ENCODE data around the gene KCNC1. TPM values are rescaled to one million over a fixed set of nuclear protein-coding genes. Genes with fewer than 3 reads are reported as not detected.

Gene KCNC1
- total and polyA plus RNA-seq, 9 of the 15 experiments (the other 6 are each of a cell fraction or from before 2014, with no cell fraction given) = 0.05 to 0.08 TPM; not detected in 7

DNA sequence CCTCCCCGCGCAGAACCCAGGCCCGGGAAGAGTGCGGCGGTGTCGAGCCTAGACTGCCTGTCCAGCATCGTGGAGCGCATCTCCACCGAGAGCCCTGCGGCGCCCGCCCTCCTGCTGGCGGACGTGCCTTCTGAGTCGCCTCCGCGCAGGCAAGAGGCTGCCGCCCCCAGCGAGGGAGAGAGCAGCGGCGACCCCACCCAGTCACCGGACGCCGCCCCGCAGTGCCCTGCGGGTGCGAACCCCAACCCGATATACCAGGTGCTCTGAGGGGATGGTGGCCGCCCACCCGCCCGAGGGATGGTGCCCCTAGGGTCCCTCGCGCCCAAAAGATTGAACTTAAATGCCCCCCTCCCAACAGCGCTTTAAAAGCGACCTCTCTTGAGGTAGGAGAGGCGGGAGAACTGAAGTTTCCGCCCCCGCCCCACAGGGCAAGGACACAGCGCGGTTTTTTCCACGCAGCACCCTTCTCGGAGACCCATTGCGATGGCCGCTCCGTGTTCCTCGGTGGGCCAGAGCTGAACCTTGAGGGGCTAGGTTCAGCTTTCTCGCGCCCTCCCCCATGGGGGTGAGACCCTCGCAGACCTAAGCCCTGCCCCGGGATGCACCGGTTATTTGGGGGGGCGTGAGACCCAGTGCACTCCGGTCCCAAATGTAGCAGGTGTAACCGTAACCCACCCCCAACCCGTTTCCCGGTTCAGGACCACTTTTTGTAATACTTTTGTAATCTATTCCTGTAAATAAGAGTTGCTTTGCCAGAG lies 13.2 kb upstream of the KCNC1 start:
- no TSS peak for BruUV-seq (replicated peaks)
- in situ Hi-C loops (cut with MboI) = loop anchor here (10.0 kb wide), 1 partner anchor 117 kb away; no protein-coding TSS in a partner anchor
- no peak overlapping the region for H2AFZ ChIP-seq (ENCODE audit: low read depth, low read length)
- no peaks in the 10 kb centered on the region for H3K36me3 ChIP-seq (ENCODE audit: control insufficient read depth, insufficient read depth, low read length)
- no peaks in the 10 kb centered on the region for H3K79me2 ChIP-seq (ENCODE audit: control insufficient read depth, insufficient read depth, low read length)
- no peak overlapping the region for H3K4me3 ChIP-seq
- 33% methylated on average over 43 of the region's 56 CpGs for WGBS (ENCODE audit: insufficient coverage, low coverage, missing lambda C conversion rate)
- H3K27me3 ChIP-seq (ENCODE audit: control insufficient read depth in 2 of 2, insufficient read depth in 2 of 2, low read length in 2 of 2) = peaks cover 0 to 30% of the 10 kb centered on the region in 2 experiments; a peak in 2 of 5 replicates
- H3K9ac ChIP-seq (ENCODE audit: insufficient read depth in 1 of 2, low read depth in 2 of 2, low read length in 2 of 2) = no peak overlapping the region
- ATAC-seq (no peak), DNase-seq (ENCODE audit: extremely low read depth in 1 of 4, low spot score in 3 of 4) (no peak), FAIRE-seq (no peak)
- H3K9me3 ChIP-seq (replicated peaks; ENCODE audit: control insufficient read depth, insufficient read depth, low read depth, low read length) = no peaks in the 10 kb centered on the region
- ChIA-PET CTCF (ENCODE audit: low intra/inter-chr PET ratio) (no interaction called here), POLR2A (interaction anchor here (1.1 kb wide), 1 partner anchor 24 kb away, joined by 4 read pairs; no protein-coding TSS in a partner anchor)
- H3K9me1 ChIP-seq (ENCODE audit: control insufficient read depth, insufficient read depth, low read length) = no peaks in the 10 kb centered on the region
- no peaks in the 10 kb centered on the region for H4K20me1 ChIP-seq (replicated peaks; ENCODE audit: control insufficient read depth, insufficient read depth, low read length)
- H3K4me1 ChIP-seq (replicated peaks in 1 of 2; ENCODE audit: control insufficient read depth in 2 of 2, insufficient read depth in 2 of 2, low read length in 2 of 2) = peaks cover 0 to 10% of the 10 kb centered on the region in 2 experiments; a peak in 2 of 5 replicates
- H3K4me2 ChIP-seq (ENCODE audit: insufficient read depth, low read length) = no peak overlapping the region
- intact Hi-C loops (cut with micrococcal nuclease) = no loop called here
- no peak overlapping the region for H3K27ac ChIP-seq (ENCODE audit: extremely low read depth, low read depth, low read length)
- TF ChIP-seq SUPT5H (IDR thresholded peaks at IDR 0.05) (no peak), POLR2G (IDR thresholded peaks at IDR 0.05; ENCODE audit: low read depth, low read length) (no peak), JUN (IDR thresholded peaks at IDR 0.05; ENCODE audit: borderline replicate concordance, low read depth, low read length) (no peak), JUN (CRISPR knock-in tag; IDR thresholded peaks at IDR 0.05; ENCODE audit: borderline replicate concordance) (no peak), MAFF (IDR thresholded peaks at IDR 0.05; ENCODE audit: low read length) (no peak), SRF (CRISPR knock-in tag; IDR thresholded peaks at IDR 0.05) (no peak), NR3C1 (CRISPR knock-in tag; IDR thresholded peaks at IDR 0.05) (no peak), HMGXB4 (CRISPR knock-in tag; IDR thresholded peaks at IDR 0.05) (no peak)
- TF ChIP-seq, protein P1, sequence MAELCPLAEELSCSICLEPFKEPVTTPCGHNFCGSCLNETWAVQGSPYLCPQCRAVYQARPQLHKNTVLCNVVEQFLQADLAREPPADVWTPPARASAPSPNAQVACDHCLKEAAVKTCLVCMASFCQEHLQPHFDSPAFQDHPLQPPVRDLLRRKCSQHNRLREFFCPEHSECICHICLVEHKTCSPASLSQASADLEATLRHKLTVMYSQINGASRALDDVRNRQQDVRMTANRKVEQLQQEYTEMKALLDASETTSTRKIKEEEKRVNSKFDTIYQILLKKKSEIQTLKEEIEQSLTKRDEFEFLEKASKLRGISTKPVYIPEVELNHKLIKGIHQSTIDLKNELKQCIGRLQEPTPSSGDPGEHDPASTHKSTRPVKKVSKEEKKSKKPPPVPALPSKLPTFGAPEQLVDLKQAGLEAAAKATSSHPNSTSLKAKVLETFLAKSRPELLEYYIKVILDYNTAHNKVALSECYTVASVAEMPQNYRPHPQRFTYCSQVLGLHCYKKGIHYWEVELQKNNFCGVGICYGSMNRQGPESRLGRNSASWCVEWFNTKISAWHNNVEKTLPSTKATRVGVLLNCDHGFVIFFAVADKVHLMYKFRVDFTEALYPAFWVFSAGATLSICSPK (IDR thresholded peaks at IDR 0.05; ENCODE audit: borderline replicate concordance) = no peak
- TF ChIP-seq, protein P2, sequence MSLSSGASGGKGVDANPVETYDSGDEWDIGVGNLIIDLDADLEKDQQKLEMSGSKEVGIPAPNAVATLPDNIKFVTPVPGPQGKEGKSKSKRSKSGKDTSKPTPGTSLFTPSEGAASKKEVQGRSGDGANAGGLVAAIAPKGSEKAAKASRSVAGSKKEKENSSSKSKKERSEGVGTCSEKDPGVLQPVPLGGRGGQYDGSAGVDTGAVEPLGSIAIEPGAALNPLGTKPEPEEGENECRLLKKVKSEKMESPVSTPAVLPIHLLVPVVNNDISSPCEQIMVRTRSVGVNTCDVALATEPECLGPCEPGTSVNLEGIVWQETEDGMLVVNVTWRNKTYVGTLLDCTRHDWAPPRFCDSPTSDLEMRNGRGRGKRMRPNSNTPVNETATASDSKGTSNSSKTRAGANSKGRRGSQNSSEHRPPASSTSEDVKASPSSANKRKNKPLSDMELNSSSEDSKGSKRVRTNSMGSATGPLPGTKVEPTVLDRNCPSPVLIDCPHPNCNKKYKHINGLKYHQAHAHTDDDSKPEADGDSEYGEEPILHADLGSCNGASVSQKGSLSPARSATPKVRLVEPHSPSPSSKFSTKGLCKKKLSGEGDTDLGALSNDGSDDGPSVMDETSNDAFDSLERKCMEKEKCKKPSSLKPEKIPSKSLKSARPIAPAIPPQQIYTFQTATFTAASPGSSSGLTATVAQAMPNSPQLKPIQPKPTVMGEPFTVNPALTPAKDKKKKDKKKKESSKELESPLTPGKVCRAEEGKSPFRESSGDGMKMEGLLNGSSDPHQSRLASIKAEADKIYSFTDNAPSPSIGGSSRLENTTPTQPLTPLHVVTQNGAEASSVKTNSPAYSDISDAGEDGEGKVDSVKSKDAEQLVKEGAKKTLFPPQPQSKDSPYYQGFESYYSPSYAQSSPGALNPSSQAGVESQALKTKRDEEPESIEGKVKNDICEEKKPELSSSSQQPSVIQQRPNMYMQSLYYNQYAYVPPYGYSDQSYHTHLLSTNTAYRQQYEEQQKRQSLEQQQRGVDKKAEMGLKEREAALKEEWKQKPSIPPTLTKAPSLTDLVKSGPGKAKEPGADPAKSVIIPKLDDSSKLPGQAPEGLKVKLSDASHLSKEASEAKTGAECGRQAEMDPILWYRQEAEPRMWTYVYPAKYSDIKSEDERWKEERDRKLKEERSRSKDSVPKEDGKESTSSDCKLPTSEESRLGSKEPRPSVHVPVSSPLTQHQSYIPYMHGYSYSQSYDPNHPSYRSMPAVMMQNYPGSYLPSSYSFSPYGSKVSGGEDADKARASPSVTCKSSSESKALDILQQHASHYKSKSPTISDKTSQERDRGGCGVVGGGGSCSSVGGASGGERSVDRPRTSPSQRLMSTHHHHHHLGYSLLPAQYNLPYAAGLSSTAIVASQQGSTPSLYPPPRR (CRISPR knock-in tag; IDR thresholded peaks at IDR 0.05; ENCODE audit: borderline replicate concordance) = no peak

Data from K562 (cell line).